Measurements from ENCODE around the gene PSMA5.

Gene PSMA5

DNA sequence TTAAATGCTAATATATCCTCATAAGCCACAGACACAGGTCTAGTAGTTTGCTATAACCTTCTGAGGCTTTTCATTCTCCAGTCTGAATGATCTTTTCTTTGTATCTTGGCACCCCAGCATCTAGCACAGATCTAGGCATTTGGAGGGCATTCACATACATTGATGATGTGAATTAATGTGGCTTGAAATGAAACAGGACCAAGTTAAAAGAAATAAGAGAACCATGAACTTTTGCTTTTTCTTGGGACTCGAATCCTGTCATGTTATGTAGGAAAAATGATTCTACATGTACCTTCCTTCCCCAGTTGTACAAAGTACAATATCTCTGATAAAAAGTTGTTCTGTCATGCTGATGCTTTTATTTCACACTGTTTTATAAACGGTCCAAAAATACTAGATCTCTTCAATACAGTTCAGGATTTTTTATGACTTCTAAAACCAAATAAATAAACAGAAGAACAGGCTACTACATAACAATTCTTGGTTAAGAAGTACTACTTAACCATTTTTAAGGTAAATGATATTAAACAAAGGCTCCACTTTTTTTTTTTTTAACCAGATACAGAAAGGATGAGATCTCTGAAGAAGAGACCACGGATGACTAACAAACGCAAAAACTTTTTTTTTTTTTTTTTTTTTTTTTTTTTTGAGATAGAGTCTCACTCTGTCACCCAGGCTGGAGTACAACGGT is 31.5 kb downstream of the PSMA5 start:
- no peak for DNase-seq (ENCODE audit: extremely low read depth, low read depth)
- TF ChIP-seq, protein P1, sequence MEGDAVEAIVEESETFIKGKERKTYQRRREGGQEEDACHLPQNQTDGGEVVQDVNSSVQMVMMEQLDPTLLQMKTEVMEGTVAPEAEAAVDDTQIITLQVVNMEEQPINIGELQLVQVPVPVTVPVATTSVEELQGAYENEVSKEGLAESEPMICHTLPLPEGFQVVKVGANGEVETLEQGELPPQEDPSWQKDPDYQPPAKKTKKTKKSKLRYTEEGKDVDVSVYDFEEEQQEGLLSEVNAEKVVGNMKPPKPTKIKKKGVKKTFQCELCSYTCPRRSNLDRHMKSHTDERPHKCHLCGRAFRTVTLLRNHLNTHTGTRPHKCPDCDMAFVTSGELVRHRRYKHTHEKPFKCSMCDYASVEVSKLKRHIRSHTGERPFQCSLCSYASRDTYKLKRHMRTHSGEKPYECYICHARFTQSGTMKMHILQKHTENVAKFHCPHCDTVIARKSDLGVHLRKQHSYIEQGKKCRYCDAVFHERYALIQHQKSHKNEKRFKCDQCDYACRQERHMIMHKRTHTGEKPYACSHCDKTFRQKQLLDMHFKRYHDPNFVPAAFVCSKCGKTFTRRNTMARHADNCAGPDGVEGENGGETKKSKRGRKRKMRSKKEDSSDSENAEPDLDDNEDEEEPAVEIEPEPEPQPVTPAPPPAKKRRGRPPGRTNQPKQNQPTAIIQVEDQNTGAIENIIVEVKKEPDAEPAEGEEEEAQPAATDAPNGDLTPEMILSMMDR (IDR thresholded peaks at IDR 0.05; ENCODE audit: low read depth, low read length): no peak

- no peak for DNase-seq (ENCODE audit: extremely low read depth, low read depth)
- TF ChIP-seq, protein P1 (IDR thresholded peaks at IDR 0.05; ENCODE audit: low read depth, low read length): no peak
Measured at GRCh38 chr1:109393617-109394233, 32.5 kb downstream of the PSMA5 start.

DNA sequence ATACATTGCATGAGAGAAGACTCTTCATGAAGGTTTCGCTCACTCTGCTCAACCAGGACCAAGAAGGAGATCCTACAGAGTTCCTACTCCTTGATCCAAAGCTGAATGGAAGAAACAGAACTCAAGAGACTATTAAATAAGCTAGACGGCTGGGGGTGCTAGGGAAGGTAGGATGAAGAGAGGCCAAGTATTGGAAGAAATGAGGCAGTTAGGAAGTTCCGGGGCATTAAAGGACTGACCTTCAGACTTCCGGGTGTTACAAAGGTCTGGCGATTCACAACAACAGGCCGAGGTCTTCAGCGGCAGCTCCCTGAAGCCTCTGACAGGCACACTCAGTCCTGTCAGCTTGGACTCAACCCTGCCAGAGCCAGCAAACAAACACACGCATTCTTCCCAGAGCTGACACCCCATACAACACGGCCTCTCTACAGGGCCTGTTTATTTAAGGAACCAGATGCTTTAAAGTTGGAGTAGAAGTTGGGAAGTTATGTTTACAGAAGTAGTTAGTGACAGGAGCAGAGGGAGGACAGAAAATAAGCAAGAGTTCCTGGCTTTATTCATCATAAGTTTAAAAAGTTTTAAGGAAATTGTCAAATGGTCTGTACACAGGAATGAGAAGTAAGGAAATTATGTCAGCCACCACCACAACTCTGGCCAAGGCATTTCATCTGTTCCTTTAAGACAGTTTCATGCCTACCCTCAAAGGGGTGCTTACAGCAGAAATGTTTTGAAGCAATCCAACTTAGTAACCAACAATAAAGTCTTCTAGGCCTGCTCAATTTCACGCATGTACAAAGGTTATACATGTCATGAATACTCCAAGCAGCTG is 33.2 kb downstream of the PSMA5 start:
- TF ChIP-seq, protein P1 (IDR thresholded peaks at IDR 0.05; ENCODE audit: low read depth, low read length): no peak
- no peak for DNase-seq (ENCODE audit: extremely low read depth, low read depth)

DNA sequence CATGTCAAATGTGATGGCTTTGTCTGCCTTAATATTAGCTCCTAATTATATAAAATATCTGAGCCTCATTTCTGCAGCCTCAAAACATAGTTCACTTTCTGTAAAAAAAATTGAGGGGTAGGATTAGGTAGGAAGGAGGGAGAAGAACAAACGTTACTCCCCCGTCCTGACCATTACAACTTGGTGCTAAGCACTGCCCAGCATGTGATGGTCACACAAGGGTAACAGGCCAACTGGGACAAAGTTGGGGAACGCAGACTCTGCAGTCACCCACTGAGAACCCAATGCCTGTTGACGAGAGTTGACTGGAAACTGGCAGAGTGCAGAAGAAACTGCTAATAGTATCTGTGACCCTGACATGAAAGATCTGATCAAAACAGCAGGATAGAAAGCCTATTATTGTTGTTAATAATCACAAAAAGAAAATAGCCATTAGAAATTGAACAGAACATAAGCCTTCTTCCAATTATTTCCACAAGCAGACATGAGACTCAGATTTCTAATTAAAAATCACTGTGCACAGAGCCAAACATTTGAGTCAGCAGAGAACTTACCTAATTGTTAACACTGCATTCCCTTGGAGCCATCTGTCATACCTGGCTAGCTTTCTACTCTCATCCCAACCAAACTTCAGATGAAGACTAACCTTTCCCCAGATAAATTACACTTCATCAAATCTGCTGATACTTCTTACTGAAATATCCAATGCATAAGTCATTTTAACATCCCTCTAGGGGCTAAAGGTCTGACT is 34.0 kb downstream of the PSMA5 start:
- TF ChIP-seq, protein P1 (IDR thresholded peaks at IDR 0.05; ENCODE audit: low read depth, low read length): no peak

DNA sequence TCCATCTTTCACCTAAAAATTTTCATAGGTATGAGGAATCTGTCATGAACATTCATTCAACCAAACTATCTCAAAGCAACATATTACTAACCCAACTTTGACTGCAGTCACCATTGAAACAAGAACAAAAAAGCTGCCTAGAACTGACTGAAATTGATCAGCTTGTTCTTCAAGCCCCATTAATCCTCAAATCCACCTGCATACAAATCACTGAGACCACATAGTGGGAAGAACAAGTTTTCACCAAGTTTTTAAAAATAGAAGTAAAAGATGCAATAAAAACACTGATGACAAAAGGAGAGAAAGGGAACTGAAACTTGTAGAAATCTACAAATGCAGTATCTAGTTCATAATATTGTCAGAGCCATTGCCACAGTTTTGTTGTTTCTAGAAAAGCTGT is 34.6 kb downstream of the PSMA5 start:
- DNase-seq (ENCODE audit: extremely low read depth, low read depth): no peak
- TF ChIP-seq, protein P1 (IDR thresholded peaks at IDR 0.05; ENCODE audit: low read depth, low read length): no peak

More for the DNA sequence above, 34.0 kb downstream of the PSMA5 start:
- no peak for DNase-seq (ENCODE audit: extremely low read depth, low read depth)

- DNase-seq (ENCODE audit: extremely low read depth, low read depth): no peak
- TF ChIP-seq, protein P1 (IDR thresholded peaks at IDR 0.05; ENCODE audit: low read depth, low read length): no peak
Measured at GRCh38 chr1:109391157-109391556, 35.1 kb downstream of the PSMA5 start.

Measured in AG09319 (cell line).